Neural progenitor cell (in vitro differentiated cells): ENCODE results near the gene TGM5.

Experiments used
- EZH2 ChIP-seq: fragments of 200-600 bp; sonication (generic); IDR thresholded peaks from 2 replicates; pipeline ENCODE4 v1.6.1; 2017; ENCODE audit warnings: antibody characterized with exemption, mild to moderate bottlenecking, moderate library complexity
- TF ChIP-seq, protein P1 (sequence below): fragments of 200-600 bp; sonication (generic); IDR thresholded peaks from 2 replicates; pipeline ENCODE4 v1.5.1; 2017; ENCODE audit warnings: antibody characterized with exemption, mild to moderate bottlenecking

DNA sequence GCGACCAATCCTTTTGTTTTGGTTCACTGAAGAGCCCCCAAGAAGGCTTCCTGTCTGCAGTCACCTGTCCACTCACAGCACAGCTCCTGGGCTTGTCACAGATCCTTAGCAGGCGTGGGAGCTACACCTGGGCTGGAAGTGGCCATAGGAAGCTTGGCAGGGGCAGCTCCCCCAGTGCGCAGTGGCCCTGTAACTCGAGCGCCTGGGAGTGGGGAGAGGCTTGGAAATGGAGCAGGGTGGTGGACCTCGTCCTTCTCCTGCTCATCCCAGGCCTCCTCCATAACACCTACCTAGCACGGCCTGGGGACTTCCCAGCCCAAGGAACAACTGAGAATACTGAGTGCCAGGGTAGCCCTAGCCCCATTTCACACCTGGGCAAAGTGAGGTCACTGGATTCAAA, 19.3 kb upstream of the TGM5 start:
- TF ChIP-seq, protein P1, sequence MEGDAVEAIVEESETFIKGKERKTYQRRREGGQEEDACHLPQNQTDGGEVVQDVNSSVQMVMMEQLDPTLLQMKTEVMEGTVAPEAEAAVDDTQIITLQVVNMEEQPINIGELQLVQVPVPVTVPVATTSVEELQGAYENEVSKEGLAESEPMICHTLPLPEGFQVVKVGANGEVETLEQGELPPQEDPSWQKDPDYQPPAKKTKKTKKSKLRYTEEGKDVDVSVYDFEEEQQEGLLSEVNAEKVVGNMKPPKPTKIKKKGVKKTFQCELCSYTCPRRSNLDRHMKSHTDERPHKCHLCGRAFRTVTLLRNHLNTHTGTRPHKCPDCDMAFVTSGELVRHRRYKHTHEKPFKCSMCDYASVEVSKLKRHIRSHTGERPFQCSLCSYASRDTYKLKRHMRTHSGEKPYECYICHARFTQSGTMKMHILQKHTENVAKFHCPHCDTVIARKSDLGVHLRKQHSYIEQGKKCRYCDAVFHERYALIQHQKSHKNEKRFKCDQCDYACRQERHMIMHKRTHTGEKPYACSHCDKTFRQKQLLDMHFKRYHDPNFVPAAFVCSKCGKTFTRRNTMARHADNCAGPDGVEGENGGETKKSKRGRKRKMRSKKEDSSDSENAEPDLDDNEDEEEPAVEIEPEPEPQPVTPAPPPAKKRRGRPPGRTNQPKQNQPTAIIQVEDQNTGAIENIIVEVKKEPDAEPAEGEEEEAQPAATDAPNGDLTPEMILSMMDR: no peak
- no peak for TF ChIP-seq EZH2
